Measurements from ENCODE around the gene SOD2. TPM values are rescaled to one million over a fixed set of nuclear protein-coding genes. Genes with fewer than 3 reads are reported as not detected.
"Not testable (repeated sequence)": the region's sequence is repeated elsewhere in the genome, so short reads cannot be mapped to it uniquely, and the experiment has no call there.

Gene SOD2
- total RNA-seq, 2 experiments from 2014 or later: 47.8 to 50.2 TPM

- H3K36me3 Mint-ChIP-seq: peaks cover 43% of the 10 kb centered on the region
- peaks cover 9% of the 10 kb centered on the region for H3K9me3 Mint-ChIP-seq (ENCODE audit: low read depth)
- ATAC-seq (no peak), DNase-seq (no peak)
- H3K4me1 Mint-ChIP-seq: peaks cover 37% of the 10 kb centered on the region
- H3K4me3 Mint-ChIP-seq: peak overlapping the region; percentile 88
- H3K27ac Mint-ChIP-seq: peak overlapping the region; percentile 97
- CTCF ChIA-PET: interaction anchor here (0.7 to 2.1 kb wide), 9 partner anchors 33 to 244 kb away, joined by 3 to 15 read pairs (median 4); partner anchors contain the start of genes ACAT2, MRPL18 and TCP1
- no peaks in the 10 kb centered on the region for H3K27me3 Mint-ChIP-seq
These were observed 33.3 kb upstream of the SOD2 start for GRCh38 chr6:159726255-159726917.

GRCh38 chr6:159725208-159725607, 32.2 kb upstream of the SOD2 start:
- H3K27me3 Mint-ChIP-seq; H3K4me3 Mint-ChIP-seq; H3K9me3 Mint-ChIP-seq (ENCODE audit: low read depth); ATAC-seq; DNase-seq; H3K27ac Mint-ChIP-seq: not testable (repeated sequence)
- peaks cover 37% of the 10 kb centered on the region for H3K36me3 Mint-ChIP-seq
- peaks cover 30% of the 10 kb centered on the region for H3K4me1 Mint-ChIP-seq
- CTCF ChIA-PET: interaction anchor here (1.2 to 2.1 kb wide), 2 partner anchors 32 to 35 kb away, joined by 3 to 10 read pairs; partner anchors contain the start of genes ACAT2 and SOD2

GRCh38 chr6:159724778-159725177, 31.7 kb upstream of the SOD2 start:
- no peak overlapping the region for H3K4me3 Mint-ChIP-seq
- H3K9me3 Mint-ChIP-seq (ENCODE audit: low read depth): peaks cover 9% of the 10 kb centered on the region
- H3K27me3 Mint-ChIP-seq: no peaks in the 10 kb centered on the region
- peaks cover 36% of the 10 kb centered on the region for H3K36me3 Mint-ChIP-seq
- CTCF ChIA-PET: interaction anchor here (1.2 kb wide), 1 partner anchor 31 kb away, joined by 3 read pairs; the partner anchor contains the start of gene SOD2
- peaks cover 27% of the 10 kb centered on the region for H3K4me1 Mint-ChIP-seq
- DNase-seq (no peak), ATAC-seq (no peak)
- H3K27ac Mint-ChIP-seq: no peak overlapping the region

- ATAC-seq: no peak
- Mint-ChIP-seq H3K36me3 (peaks cover 24% of the 10 kb centered on the region), H3K27me3 (no peaks in the 10 kb centered on the region), H3K9me3 (ENCODE audit: low read depth) (peaks cover 9% of the 10 kb centered on the region), H3K27ac (no peak overlapping the region), H3K4me1 (peaks cover 25% of the 10 kb centered on the region), H3K4me3 (no peak overlapping the region)
- CTCF ChIA-PET: interaction anchor here (1.4 kb wide), 1 partner anchor 32 kb away, joined by 3 read pairs; no protein-coding TSS in a partner anchor
- no peak for DNase-seq
These were observed 30.2 kb upstream of the SOD2 start for GRCh38 chr6:159723259-159723658.

- Mint-ChIP-seq H3K27ac (no peak overlapping the region), H3K4me3 (no peak overlapping the region)
These were observed 29.6 kb upstream of the SOD2 start for GRCh38 chr6:159722655-159723054.

GRCh38 chr6:159721981-159722380, 28.9 kb upstream of the SOD2 start:
- not testable (repeated sequence) for ATAC-seq
- peaks cover 22% of the 10 kb centered on the region for H3K36me3 Mint-ChIP-seq

More at GRCh38 chr6:159722655-159723054, 29.6 kb upstream of the SOD2 start:
- Mint-ChIP-seq H3K9me3 (ENCODE audit: low read depth) (peaks cover 9% of the 10 kb centered on the region), H3K4me1 (peaks cover 25% of the 10 kb centered on the region), H3K36me3 (peaks cover 22% of the 10 kb centered on the region), H3K27me3 (no peaks in the 10 kb centered on the region)
- CTCF ChIA-PET: interaction anchor here (1.4 kb wide), 1 partner anchor 31 kb away, joined by 3 read pairs; no protein-coding TSS in a partner anchor
- DNase-seq (no peak), ATAC-seq (no peak)

GRCh38 chr6:159720708-159721107, 27.7 kb upstream of the SOD2 start:
- Mint-ChIP-seq H3K9me3 (ENCODE audit: low read depth) (peaks cover 9% of the 10 kb centered on the region), H3K4me3 (no peak overlapping the region), H3K36me3 (peaks cover 17% of the 10 kb centered on the region), H3K27me3 (no peaks in the 10 kb centered on the region), H3K4me1 (peaks cover 17% of the 10 kb centered on the region), H3K27ac (no peak overlapping the region)
- CTCF ChIA-PET: interaction anchor here (0.8 to 1.6 kb wide), 10 partner anchors 9 to 925 kb away, joined by 3 to 7 read pairs (median 3); partner anchors contain the start of gene SOD2
- DNase-seq: no peak
- peak; percentile 30 for ATAC-seq

More at GRCh38 chr6:159721981-159722380, 28.9 kb upstream of the SOD2 start:
- H3K9me3 Mint-ChIP-seq (ENCODE audit: low read depth); DNase-seq; H3K27me3 Mint-ChIP-seq; CTCF ChIA-PET; H3K27ac Mint-ChIP-seq; H3K4me3 Mint-ChIP-seq: not testable (repeated sequence)
- H3K4me1 Mint-ChIP-seq: peaks cover 25% of the 10 kb centered on the region

- Mint-ChIP-seq H3K36me3 (peaks cover 19% of the 10 kb centered on the region), H3K4me1 (peaks cover 15% of the 10 kb centered on the region), H3K4me3 (no peak overlapping the region), H3K27me3 (no peaks in the 10 kb centered on the region), H3K27ac (no peak overlapping the region), H3K9me3 (ENCODE audit: low read depth) (peaks cover 9% of the 10 kb centered on the region)
- DNase-seq (no peak), ATAC-seq (no peak)
- CTCF ChIA-PET: interaction anchor here (1.3 kb wide), 1 partner anchor 13 kb away, joined by 3 read pairs; no protein-coding TSS in a partner anchor
These were observed 26.2 kb upstream of the SOD2 start for GRCh38 chr6:159719287-159719686.

- Mint-ChIP-seq H3K36me3 (peaks cover 16% of the 10 kb centered on the region), H3K27ac (no peak overlapping the region), H3K4me3 (no peak overlapping the region), H3K9me3 (ENCODE audit: low read depth) (peaks cover 9% of the 10 kb centered on the region), H3K4me1 (peaks cover 15% of the 10 kb centered on the region), H3K27me3 (no peaks in the 10 kb centered on the region)
- DNase-seq: no peak
- CTCF ChIA-PET: interaction anchor here (1.3 kb wide), 1 partner anchor 14 kb away, joined by 3 read pairs; no protein-coding TSS in a partner anchor
- ATAC-seq: no peak
These were observed 25.6 kb upstream of the SOD2 start for GRCh38 chr6:159718634-159719033.

- H3K27me3 Mint-ChIP-seq: no peaks in the 10 kb centered on the region
- H3K4me1 Mint-ChIP-seq: peaks cover 8% of the 10 kb centered on the region
- H3K36me3 Mint-ChIP-seq: peaks cover 3% of the 10 kb centered on the region
- H3K4me3 Mint-ChIP-seq: no peak overlapping the region
- ATAC-seq (no peak), DNase-seq (no peak)
- H3K27ac Mint-ChIP-seq: no peak overlapping the region
- H3K9me3 Mint-ChIP-seq (ENCODE audit: low read depth): no peaks in the 10 kb centered on the region
- CTCF ChIA-PET: no interaction called here
These were observed 23.4 kb upstream of the SOD2 start for GRCh38 chr6:159716247-159717096.

GRCh38 chr6:159715605-159716004, 22.6 kb upstream of the SOD2 start:
- no peaks in the 10 kb centered on the region for H3K27me3 Mint-ChIP-seq
- H3K4me3 Mint-ChIP-seq: no peak overlapping the region
- no peaks in the 10 kb centered on the region for H3K9me3 Mint-ChIP-seq (ENCODE audit: low read depth)
- CTCF ChIA-PET: no interaction called here
- H3K27ac Mint-ChIP-seq: no peak overlapping the region
- peaks cover 8% of the 10 kb centered on the region for H3K4me1 Mint-ChIP-seq
- H3K36me3 Mint-ChIP-seq: peaks cover 3% of the 10 kb centered on the region
- DNase-seq: no peak
- ATAC-seq: no peak

GRCh38 chr6:159715166-159715565, 22.1 kb upstream of the SOD2 start:
- CTCF ChIA-PET: no interaction called here
- ATAC-seq: no peak
- H3K27ac Mint-ChIP-seq: no peak overlapping the region

GRCh38 chr6:159714404-159714803, 21.4 kb upstream of the SOD2 start:
- Mint-ChIP-seq H3K27ac (no peak overlapping the region), H3K27me3 (no peaks in the 10 kb centered on the region), H3K4me1 (peaks cover 6% of the 10 kb centered on the region), H3K9me3 (ENCODE audit: low read depth) (peaks cover 2% of the 10 kb centered on the region), H3K36me3 (peaks cover 3% of the 10 kb centered on the region), H3K4me3 (no peak overlapping the region)
- no peak for DNase-seq
- no peak for ATAC-seq
- CTCF ChIA-PET: no interaction called here

More at GRCh38 chr6:159715166-159715565, 22.1 kb upstream of the SOD2 start:
- no peak for DNase-seq
- no peaks in the 10 kb centered on the region for H3K9me3 Mint-ChIP-seq (ENCODE audit: low read depth)
- peaks cover 6% of the 10 kb centered on the region for H3K4me1 Mint-ChIP-seq
- peaks cover 3% of the 10 kb centered on the region for H3K36me3 Mint-ChIP-seq
- no peak overlapping the region for H3K4me3 Mint-ChIP-seq
- H3K27me3 Mint-ChIP-seq: no peaks in the 10 kb centered on the region

All from activated CD8-positive, alpha-beta memory T cell treated with anti-CD3 and anti-CD28 coated beads, Interleukin-2, amount 10 ng/mL, durations not matched to agents 7 days and 5 days (primary cell).